IMR-90 (cell line): Measurements from ENCODE around the gene GFOD2.

Source experiments
- BHLHE40 ChIP-seq: fragments of 150-350 bp; IDR thresholded peaks from 2 replicates; pipeline ENCODE4 v1.6.1; 2016; ENCODE audit warnings: mild to moderate bottlenecking, low read depth, low read length
- CHD1 ChIP-seq: IDR thresholded peaks from 2 replicates; pipeline ENCODE4 v1.6.1; 2012; ENCODE audit warnings: low read depth, low read length, improper control_type of control experiment
- CTCF ChIP-seq: conservative IDR thresholded peaks from 2 replicates; pipeline ENCODE4 v1.5.1; 2012; ENCODE audit warnings: mild to moderate bottlenecking, low read depth, low read length, improper control_type of control experiment
- POLR2A ChIP-seq: IDR thresholded peaks from 2 replicates; pipeline ENCODE4 v1.6.1; 2012; ENCODE audit warnings: mild to moderate bottlenecking, low read depth, low read length
- RFX5 ChIP-seq: IDR thresholded peaks from 2 replicates; pipeline ENCODE4 v1.8.0; 2012; ENCODE audit warnings: low read depth, mild to moderate bottlenecking, low read length, moderate library complexity
- TF ChIP-seq, protein P1 (sequence below): fragments of 150-350 bp; IDR thresholded peaks from 2 replicates; pipeline ENCODE4 v1.6.1; 2017; ENCODE audit warnings: mild to moderate bottlenecking, antibody characterized with exemption, low read length, low read depth

GRCh38 chr16:67641779-67642708 is 77.1 kb downstream of the GFOD2 start:
- no peak for TF ChIP-seq CTCF
- TF ChIP-seq RFX5: no peak
- no peak for TF ChIP-seq POLR2A
- TF ChIP-seq CHD1: no peak
- no peak for TF ChIP-seq BHLHE40
- TF ChIP-seq, protein P1, sequence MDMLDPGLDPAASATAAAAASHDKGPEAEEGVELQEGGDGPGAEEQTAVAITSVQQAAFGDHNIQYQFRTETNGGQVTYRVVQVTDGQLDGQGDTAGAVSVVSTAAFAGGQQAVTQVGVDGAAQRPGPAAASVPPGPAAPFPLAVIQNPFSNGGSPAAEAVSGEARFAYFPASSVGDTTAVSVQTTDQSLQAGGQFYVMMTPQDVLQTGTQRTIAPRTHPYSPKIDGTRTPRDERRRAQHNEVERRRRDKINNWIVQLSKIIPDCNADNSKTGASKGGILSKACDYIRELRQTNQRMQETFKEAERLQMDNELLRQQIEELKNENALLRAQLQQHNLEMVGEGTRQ: no peak; the same call in 1 of the 2 replicates
